GM21717 (cell line): ENCODE measurements around the gene ABTB2.
A peak's percentile ranks its signal among the peaks of the same experiment; 100 is the strongest.
"Not testable (repeated sequence)": the region's sequence is repeated elsewhere in the genome, so short reads cannot be mapped to it uniquely, and the experiment has no call there.

Experiments used
- ATAC-seq: cut with Tn5 transposase; IDR thresholded peaks from one replicate; pipeline ENCODE4 v1.9.1; 2021; ENCODE audit warnings: mild to moderate bottlenecking, moderate library complexity; ENCODE audit not compliant: unreplicated experiment

Gene ABTB2

GRCh38 chr11:34357701-34358257 lies at the start of gene ABTB2:
Gene ABTB2 (minus strand): TSS chr11:34358010.
- ATAC-seq, result peak; percentile 71

- no peak for ATAC-seq
Measured at GRCh38 chr11:34407121-34407813, 49.5 kb upstream of the ABTB2 start.

GRCh38 chr11:34406413-34406812 lies 48.6 kb upstream of the ABTB2 start:
- ATAC-seq, result no peak

GRCh38 chr11:34405079-34405858 lies 47.5 kb upstream of the ABTB2 start:
- ATAC-seq, result no peak

- no peak for ATAC-seq
Measured at GRCh38 chr11:34404280-34404679, 46.5 kb upstream of the ABTB2 start.

- ATAC-seq, result no peak
Measured at GRCh38 chr11:34403431-34403830, 45.6 kb upstream of the ABTB2 start.

- ATAC-seq, result no peak
Measured at GRCh38 chr11:34397811-34398210, 40.0 kb upstream of the ABTB2 start.

GRCh38 chr11:34397120-34397519 lies 39.3 kb upstream of the ABTB2 start:
- no peak for ATAC-seq

- no peak for ATAC-seq
Measured at GRCh38 chr11:34395916-34396550, 38.2 kb upstream of the ABTB2 start.

GRCh38 chr11:34394771-34395300 lies 37.0 kb upstream of the ABTB2 start:
- no peak for ATAC-seq

- ATAC-seq, result no peak
Measured at GRCh38 chr11:34387653-34388052, 29.8 kb upstream of the ABTB2 start.

GRCh38 chr11:34386356-34386755 lies 28.5 kb upstream of the ABTB2 start:
- ATAC-seq, result not testable (repeated sequence)

- no peak for ATAC-seq
Measured at GRCh38 chr11:34382532-34383276, 24.9 kb upstream of the ABTB2 start.

- no peak for ATAC-seq
Measured at GRCh38 chr11:34381775-34382174, 24.0 kb upstream of the ABTB2 start.

- no peak for ATAC-seq
Measured at GRCh38 chr11:34380696-34381095, 22.9 kb upstream of the ABTB2 start.

- no peak for ATAC-seq
Measured at GRCh38 chr11:34379539-34379938, 21.7 kb upstream of the ABTB2 start.

GRCh38 chr11:34379079-34379478 lies 21.3 kb upstream of the ABTB2 start:
- no peak for ATAC-seq

- ATAC-seq, result no peak
Measured at GRCh38 chr11:34373727-34374126, 15.9 kb upstream of the ABTB2 start.

- ATAC-seq, result no peak
Measured at GRCh38 chr11:34366522-34366921, 8.7 kb upstream of the ABTB2 start.

GRCh38 chr11:34364102-34364501 lies 6.3 kb upstream of the ABTB2 start:
- ATAC-seq, result no peak
